ENCODE data around the gene HIPK3.

DNA sequence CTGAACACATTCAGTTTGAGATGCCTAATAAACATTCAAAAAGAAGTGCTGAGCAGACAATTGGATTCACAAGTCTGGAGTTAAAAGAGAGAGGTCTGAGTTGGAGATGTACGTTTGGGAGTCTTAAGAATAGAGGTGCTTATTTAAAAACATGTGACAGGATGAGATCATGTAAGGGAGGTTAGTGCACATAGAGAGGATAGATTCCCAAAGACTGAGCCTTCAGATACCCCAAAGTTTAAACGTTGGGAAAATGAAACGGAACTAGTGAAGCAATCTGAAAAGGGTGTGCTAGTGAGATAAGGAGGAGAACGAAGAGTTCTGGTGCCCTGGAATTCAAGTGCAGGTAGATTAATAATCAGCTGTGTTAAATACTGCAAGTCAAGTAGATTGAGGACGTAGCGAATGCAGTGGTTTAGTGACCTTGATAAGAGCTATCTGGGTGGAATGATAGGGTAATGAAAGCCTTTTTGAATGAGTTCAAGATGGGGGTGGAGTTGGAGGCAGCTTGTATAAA lies 63.7 kb downstream of the HIPK3 start:
- TF ChIP-seq, protein P1, sequence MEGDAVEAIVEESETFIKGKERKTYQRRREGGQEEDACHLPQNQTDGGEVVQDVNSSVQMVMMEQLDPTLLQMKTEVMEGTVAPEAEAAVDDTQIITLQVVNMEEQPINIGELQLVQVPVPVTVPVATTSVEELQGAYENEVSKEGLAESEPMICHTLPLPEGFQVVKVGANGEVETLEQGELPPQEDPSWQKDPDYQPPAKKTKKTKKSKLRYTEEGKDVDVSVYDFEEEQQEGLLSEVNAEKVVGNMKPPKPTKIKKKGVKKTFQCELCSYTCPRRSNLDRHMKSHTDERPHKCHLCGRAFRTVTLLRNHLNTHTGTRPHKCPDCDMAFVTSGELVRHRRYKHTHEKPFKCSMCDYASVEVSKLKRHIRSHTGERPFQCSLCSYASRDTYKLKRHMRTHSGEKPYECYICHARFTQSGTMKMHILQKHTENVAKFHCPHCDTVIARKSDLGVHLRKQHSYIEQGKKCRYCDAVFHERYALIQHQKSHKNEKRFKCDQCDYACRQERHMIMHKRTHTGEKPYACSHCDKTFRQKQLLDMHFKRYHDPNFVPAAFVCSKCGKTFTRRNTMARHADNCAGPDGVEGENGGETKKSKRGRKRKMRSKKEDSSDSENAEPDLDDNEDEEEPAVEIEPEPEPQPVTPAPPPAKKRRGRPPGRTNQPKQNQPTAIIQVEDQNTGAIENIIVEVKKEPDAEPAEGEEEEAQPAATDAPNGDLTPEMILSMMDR (IDR thresholded peaks at IDR 0.05) = no peak
- no peak for TF ChIP-seq POLR2A (IDR thresholded peaks at IDR 0.05)

Data from adrenal gland (tissue), 5 donors.